ENCODE results near the gene SYPL2. TPM values are rescaled to one million over a fixed set of nuclear protein-coding genes. Genes with fewer than 3 reads are reported as not detected.

Gene SYPL2
- total RNA-seq (2022; extraction: Qiagen RNA extraction) = 0.03 to 0.12 TPM (median 0.10 TPM) in 5 replicates

GRCh38 chr1:109466452-109467300 lies at the start of gene SYPL2:
Gene SYPL2 (plus strand): TSS chr1:109466546. CDS start chr1:109466844, 298 bp downstream.

DNA sequence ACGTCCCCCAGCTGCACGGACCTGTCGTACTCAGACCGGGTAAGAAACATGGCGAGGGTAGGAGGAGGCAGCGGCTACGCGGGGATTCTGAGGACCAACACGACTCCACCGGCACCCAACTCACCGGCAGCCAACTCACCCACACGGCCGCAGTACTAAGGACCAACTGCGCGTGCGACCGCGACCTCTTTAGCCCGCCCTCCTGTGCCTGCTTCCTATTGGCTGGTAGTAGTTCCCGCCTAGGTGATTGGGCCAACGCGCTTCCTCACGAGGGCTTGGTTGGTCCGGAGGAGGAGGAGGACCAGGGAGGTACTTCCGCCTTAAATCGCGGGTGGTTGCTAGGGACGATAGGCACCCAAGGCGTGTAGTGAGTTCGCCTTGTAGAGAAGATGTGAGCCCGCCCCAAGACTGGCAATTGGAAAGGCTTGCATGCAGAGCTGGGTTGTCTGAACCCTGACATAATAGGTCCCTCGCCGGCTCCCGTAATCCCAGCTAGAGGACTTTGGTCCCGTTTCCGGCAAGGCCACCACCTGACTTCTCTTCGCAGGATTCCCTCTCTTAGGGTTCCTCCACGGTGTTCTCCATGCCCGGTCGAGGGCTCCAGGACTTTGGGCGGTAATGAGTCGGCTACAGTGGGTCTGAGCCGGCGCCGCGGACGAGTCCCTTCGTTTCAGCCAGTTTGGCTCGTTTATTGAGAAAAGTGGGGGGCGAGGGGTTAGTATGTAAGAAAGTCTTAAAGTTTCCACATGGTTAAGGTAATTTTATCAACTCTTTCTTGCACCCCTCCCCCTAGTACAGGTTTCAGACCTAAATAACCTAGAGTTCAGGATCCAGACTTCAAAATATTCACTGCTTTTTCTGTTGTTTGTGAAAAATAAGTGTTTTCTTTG lies 39.8 kb upstream of the SYPL2 start, which contains the start of gene PSMA5:
Gene PSMA5, minus strand, starts transcription at position 168 of the 890 bp plus-strand sequence. Its CDS starts 118 bp downstream, at position 50.

GRCh38 chr1:109483672-109484518 lies 17.5 kb downstream of the SYPL2 start, which contains the start of gene ATXN7L2:
Gene ATXN7L2 (plus strand): TSS chr1:109483905. CDS start chr1:109483954, 49 bp downstream.

DNA sequence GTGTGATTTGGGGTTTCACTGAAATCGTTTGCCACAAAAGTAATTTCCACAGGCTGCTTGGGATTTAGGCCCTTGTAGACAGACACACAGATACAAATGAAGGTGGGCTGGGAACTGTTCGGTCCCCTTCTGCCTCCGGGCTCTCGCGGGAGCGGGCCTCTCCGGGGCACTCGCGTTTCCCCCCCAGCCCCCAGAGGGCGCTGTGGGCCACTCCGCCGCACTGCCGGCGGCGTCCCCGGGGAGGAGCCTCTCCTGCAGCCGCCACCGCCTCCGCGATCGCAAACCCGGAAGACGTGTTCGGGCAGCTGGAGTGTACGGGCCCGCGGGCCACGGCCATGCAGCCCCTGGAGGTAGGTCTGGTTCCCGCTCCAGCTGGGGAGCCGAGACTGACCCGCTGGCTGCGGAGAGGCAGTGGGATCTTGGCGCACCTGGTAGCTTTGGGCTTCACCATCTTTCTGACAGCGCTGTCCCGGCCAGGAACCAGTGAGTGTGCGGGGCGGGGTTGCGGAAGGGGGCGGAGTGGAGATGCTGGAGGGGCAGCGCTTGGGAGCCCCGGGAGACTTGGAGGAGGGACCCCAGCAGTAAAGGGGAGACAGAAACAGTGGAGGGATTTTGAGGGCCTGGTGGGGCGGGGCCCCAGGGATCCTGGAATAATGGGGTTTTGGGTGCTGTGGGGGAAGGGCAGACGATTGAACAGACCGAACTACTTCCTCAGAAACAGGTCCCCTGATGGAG lies 27.6 kb downstream of the SYPL2 start, which contains the start of gene CYB561D1:
Gene CYB561D1, plus strand, starts transcription at position 290 of the 735 bp plus-strand sequence. Its CDS starts 46 bp downstream, at position 336.

GRCh38 chr1:109509176-109510134 lies 43.1 kb downstream of the SYPL2 start, which contains the start of gene AMIGO1:
Gene AMIGO1 (minus strand): TSS chr1:109509727. CDS start chr1:109508912, 815 bp downstream.

Other genes with a start within 250 kb of the SYPL2 start
- 3.7 to 4.9 TPM (median 4.8 TPM) in 5 replicates for gene CELSR2, start 217.0 kb upstream of the SYPL2 start, total RNA-seq (2022; extraction: Qiagen RNA extraction)
- 18.9 to 22.7 TPM (median 21.0 TPM) in 5 replicates for gene PSRC1, start 183.4 kb upstream of the SYPL2 start, total RNA-seq (2022; extraction: Qiagen RNA extraction)
- gene MYBPHL, start 159.5 kb upstream of the SYPL2 start, total RNA-seq (2022; extraction: Qiagen RNA extraction) = 0.23 to 0.38 TPM in 2 of 5 replicates, not detected in the others
- gene SORT1, start 68.6 kb upstream of the SYPL2 start, total RNA-seq (2022; extraction: Qiagen RNA extraction) = 3.7 to 6.1 TPM (median 4.0 TPM) in 5 replicates
- 101 to 113 TPM (median 106 TPM) in 5 replicates for gene PSMA5, start 40.1 kb upstream of the SYPL2 start, total RNA-seq (2022; extraction: Qiagen RNA extraction)
- gene ATXN7L2, start 17.4 kb downstream of the SYPL2 start, total RNA-seq (2022; extraction: Qiagen RNA extraction) = 1.5 to 2.4 TPM (median 2.2 TPM) in 5 replicates
- gene CYB561D1, start 27.5 kb downstream of the SYPL2 start, total RNA-seq (2022; extraction: Qiagen RNA extraction) = 4.3 to 4.8 TPM (median 4.6 TPM) in 5 replicates
- 0.86 to 1.3 TPM (median 1.1 TPM) in 5 replicates for gene AMIGO1, start 43.2 kb downstream of the SYPL2 start, total RNA-seq (2022; extraction: Qiagen RNA extraction)
- gene GPR61, start 73.3 kb downstream of the SYPL2 start, total RNA-seq (2022; extraction: Qiagen RNA extraction) = not detected in 5 replicates
- gene GNAI3, start 82.1 kb downstream of the SYPL2 start, total RNA-seq (2022; extraction: Qiagen RNA extraction) = 4.4 to 6.0 TPM (median 5.2 TPM) in 5 replicates
- gene GNAT2, start 153.1 kb downstream of the SYPL2 start, total RNA-seq (2022; extraction: Qiagen RNA extraction) = 0.09 to 0.10 TPM (median 0.10 TPM) in 3 of 5 replicates, not detected in the others
- gene AMPD2, start 153.3 kb downstream of the SYPL2 start, total RNA-seq (2022; extraction: Qiagen RNA extraction) = 18.7 to 24.9 TPM (median 21.9 TPM) in 5 replicates
- 8.8 to 9.9 TPM (median 8.9 TPM) in 5 replicates for gene GSTM4, start 189.6 kb downstream of the SYPL2 start, total RNA-seq (2022; extraction: Qiagen RNA extraction)
- gene GSTM2, start 201.5 kb downstream of the SYPL2 start, total RNA-seq (2022; extraction: Qiagen RNA extraction) = 3.2 to 4.1 TPM (median 3.5 TPM) in 5 replicates
- gene GSTM1, start 221.3 kb downstream of the SYPL2 start, total RNA-seq (2022; extraction: Qiagen RNA extraction) = not detected in 5 replicates
- gene GSTM5, start 245.7 kb downstream of the SYPL2 start, total RNA-seq (2022; extraction: Qiagen RNA extraction) = not detected in 5 replicates

Data from A549 treated with Hydrocortisone at 1 μM for 4 hours (cell line).